Astrocyte of the spinal cord (primary cell): ENCODE data around the gene TRPC4AP.

Source experiments
- DNase-seq: peaks from one replicate; pipeline ENCODE4 v3.0.0; 2011; ENCODE audit warnings: low read depth, low spot score
- H3K4me3 ChIP-seq: 2 replicates; pipeline ENCODE4 v1.5.1; 2011; ENCODE audit warnings: low read depth, mild to moderate bottlenecking, low read length, moderate library complexity
- in situ Hi-C: cut with HindIII; loops from 2 replicates; pipeline ENCODE4 v1.10.0; 2017; ENCODE audit warnings: low sequenced_read_pairs
- TF ChIP-seq, protein P1 (sequence below): IDR thresholded peaks from 2 replicates; pipeline ENCODE4 v1.5.1; 2012; ENCODE audit warnings: low read depth, mild to moderate bottlenecking, low read length, inconsistent platforms

TRPC4AP gene

DNA sequence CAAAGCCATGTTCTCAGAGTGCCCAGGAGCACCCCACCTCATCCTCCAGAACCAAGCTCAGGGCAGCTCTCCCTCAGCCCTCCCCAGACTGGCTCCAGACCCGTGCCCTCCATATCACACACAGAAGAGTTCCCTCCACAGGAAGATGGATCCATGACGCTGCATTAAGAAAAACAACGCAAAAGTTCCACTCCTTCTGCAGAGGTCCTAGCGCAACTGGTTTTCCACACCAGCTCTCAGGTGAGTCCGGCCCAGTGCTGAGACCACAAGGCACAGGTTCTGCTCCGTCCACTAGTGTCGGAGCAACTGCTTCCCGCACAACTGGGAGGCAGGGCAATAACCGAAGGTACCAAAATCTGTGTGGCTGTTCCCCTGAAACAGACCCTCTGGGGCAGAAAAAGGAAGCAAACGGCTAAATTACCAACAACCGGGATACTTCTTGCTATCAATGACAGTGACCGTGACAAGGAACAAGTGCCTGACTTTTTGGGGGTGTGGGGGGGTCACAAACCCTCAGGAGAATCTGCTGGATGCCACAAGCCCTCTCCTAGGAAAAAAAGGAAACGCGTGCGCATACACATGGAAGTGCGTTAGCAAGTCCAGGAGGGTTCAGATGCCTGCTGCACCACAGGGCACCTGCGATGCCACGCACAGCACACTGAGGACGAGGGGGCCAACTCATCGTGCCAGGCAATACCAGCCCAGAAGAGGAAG lies 87.7 kb downstream of the TRPC4AP start:
- TF ChIP-seq, protein P1, sequence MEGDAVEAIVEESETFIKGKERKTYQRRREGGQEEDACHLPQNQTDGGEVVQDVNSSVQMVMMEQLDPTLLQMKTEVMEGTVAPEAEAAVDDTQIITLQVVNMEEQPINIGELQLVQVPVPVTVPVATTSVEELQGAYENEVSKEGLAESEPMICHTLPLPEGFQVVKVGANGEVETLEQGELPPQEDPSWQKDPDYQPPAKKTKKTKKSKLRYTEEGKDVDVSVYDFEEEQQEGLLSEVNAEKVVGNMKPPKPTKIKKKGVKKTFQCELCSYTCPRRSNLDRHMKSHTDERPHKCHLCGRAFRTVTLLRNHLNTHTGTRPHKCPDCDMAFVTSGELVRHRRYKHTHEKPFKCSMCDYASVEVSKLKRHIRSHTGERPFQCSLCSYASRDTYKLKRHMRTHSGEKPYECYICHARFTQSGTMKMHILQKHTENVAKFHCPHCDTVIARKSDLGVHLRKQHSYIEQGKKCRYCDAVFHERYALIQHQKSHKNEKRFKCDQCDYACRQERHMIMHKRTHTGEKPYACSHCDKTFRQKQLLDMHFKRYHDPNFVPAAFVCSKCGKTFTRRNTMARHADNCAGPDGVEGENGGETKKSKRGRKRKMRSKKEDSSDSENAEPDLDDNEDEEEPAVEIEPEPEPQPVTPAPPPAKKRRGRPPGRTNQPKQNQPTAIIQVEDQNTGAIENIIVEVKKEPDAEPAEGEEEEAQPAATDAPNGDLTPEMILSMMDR, result no peak
- DNase-seq, result no peak
- in situ Hi-C loops, result no loop called here
- H3K4me3 ChIP-seq, result no peak overlapping the region

DNA sequence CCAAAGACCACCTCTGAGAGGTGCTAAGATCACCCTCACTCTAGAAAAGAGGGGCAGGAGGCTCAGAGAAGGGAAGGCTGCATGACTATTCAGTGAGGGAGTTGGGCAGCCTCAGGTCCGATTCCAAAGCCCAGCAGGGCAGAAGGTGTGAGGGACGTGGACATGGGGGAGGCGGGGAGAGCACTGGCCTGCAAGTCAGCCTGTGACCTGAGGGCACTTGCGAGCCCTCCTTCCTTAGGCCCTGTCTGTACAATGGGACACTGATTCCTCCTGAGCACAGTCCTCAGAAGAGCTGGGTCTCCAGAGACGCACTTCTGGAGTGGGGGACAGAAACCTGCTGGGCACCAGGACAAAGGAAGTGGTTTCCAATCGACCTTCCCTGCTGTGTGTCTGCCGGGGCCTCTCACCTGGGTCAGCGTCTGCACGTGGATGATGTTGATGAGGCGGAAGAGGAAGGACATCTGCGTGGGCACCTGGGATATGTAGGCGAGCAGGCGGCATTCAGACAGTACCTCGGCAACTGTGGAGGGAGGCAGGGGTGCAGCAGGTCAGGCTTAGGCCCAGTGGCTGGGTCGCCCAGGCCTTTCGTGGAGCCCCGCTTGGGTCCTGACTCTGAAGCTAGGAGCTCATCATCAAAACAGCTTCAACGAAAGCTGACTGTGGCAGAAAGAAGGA lies 88.4 kb downstream of the TRPC4AP start:
- no peak overlapping the region for H3K4me3 ChIP-seq
- TF ChIP-seq, protein P1, result no peak
- DNase-seq, result no peak
- in situ Hi-C loops, result no loop called here

DNA sequence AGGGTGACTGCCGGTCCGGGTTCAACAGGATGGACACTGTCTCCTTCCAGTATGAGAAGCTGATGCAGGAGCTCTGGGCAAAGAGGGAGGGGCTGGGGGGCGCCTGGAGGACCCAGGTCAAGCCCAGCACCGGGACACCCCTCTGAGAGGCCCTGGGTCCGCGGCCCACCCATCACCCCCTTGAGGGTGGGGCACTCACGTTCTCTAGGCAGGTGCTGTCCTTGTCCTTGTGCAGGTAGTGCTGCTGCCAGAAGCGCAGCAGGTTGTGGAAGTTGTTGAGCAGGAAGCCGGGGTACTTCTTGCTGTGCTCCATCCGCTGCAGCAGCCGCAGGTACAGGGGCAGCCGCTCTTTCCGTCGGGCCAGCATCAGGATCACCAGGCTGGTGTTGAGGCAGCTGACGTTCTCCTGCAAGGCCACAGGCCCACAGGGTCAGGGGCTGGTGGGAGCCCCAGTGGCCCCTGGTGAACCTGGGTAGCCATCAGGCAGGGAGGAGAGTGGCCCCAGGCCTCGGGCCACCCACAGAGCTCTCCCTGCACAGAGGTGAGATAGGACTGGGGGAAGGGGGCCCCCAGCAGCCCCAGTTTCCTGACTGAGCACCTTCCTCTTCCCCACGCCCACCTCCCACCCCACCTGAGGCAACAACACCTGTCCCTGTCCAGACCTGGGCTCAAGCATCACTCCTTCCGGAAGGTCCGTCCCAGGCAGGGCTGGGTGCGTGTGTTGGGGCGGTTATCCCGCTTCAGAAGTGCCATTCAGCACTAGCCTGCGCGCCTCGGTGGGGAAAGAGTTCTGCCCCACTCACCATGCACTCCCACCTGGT lies 89.2 kb downstream of the TRPC4AP start:
- in situ Hi-C loops, result no loop called here
- no peak overlapping the region for H3K4me3 ChIP-seq
- TF ChIP-seq, protein P1, result no peak
- no peak for DNase-seq

DNA sequence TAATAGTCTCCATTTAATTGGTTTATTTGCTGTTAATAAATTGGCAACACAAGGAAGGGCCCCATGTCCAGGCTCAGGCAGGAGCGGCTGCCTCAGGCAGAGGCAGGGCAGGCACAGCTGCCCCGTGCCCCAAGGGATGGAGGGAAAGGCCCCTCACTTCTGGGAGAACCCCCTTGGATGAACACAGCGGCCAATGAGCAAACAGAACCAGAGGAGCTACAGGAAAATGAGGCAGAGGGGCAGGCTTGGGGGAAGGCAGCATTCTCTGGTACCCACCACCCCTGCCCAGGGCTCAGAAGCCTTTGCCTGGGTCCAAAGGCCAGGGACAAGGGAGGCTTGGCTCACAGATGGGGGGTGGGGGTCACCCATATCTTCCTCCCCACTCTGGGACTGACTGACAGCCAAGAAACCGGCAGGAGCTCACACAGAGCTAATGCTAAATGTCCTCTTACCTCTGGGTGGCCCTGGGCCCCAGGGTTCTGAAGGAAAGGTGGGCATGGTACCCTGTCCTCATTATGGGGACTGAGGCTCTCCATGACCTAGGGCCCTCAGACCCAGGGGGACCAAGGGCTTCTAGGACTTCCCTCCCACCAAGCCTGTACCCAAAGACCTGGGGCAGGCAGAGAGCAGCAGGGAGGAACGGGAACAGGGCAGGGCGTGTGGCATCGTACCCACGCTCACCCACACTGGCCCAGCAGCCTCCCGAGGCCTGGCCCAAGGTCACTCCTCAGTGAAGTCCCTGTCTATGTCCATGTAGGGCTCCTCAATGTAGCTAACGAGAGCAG lies 90.0 kb downstream of the TRPC4AP start:
- in situ Hi-C loops, result no loop called here
- DNase-seq, result no peak
- TF ChIP-seq, protein P1, result no peak
- H3K4me3 ChIP-seq, result no peak overlapping the region

DNA sequence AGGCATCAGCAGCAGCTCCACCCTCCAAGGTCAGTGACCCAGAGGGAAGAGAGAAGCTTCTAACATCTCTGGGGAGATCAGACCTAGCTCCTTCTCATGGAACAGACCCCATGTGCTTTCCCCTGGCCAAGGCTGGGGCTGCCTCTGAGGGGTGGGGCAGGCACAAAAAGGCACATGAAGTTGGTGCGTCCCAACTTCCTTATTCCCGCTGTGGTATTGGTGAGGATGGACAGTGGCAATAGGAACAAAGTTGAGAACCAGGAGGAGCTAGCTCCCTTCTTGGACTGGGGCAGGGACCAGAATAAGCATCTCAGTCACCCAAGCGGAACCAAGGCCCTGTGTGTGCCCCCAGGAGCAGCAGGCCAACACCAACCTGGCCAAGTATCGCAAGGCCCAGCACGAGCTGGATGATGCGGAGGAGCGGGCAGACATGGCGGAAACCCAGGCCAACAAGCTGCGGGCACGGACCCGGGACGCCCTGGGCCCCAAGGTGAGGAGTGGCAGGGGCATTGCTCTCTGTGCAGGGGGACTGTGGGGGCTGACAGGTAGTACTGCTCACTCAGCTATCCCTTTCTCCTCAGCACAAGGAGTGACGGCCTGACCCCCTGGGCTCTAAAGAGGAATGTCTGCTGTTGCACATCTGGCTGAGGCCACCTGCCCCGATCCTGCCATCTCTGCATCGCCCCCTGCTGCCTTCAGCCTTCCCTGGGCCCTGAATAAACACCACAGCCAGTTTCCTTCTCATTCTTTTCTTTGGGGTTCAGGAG lies 90.8 kb downstream of the TRPC4AP start:
- H3K4me3 ChIP-seq, result no peak overlapping the region
- in situ Hi-C loops, result no loop called here
- DNase-seq, result no peak
- TF ChIP-seq, protein P1, result peak; percentile 38
